UCSD-AML1 (cell line): Measurements from ENCODE around the gene MUC22.
"Not testable (repeated sequence)": the region's sequence is repeated elsewhere in the genome, so short reads cannot be mapped to it uniquely, and the experiment has no call there.

Experiments
- DNase-seq: peaks from one replicate; lab custom pipeline; 2025; ENCODE audit not compliant: unreplicated experiment; lab: John Stamatoyannopoulos, UW

Gene MUC22

GRCh38 chr6:30997301-30997700, 13.0 kb upstream of the MUC22 start:
- DNase-seq: no peak

GRCh38 chr6:30998785-30999184, 11.5 kb upstream of the MUC22 start:
- no peak for DNase-seq

- not testable (repeated sequence) for DNase-seq
These were observed 10.0 kb upstream of the MUC22 start for GRCh38 chr6:31000067-31000860.

GRCh38 chr6:31001281-31001888, 8.9 kb upstream of the MUC22 start:
- DNase-seq: no peak

- DNase-seq: no peak
These were observed 7.8 kb upstream of the MUC22 start for GRCh38 chr6:31002471-31002870.

GRCh38 chr6:31004794-31005193, 5.5 kb upstream of the MUC22 start:
- no peak for DNase-seq

- no peak for DNase-seq
These were observed 4.8 kb upstream of the MUC22 start for GRCh38 chr6:31005249-31006020.

- no peak for DNase-seq
These were observed 2.6 kb upstream of the MUC22 start for GRCh38 chr6:31007694-31008093.

- DNase-seq: no peak
These were observed 2.1 kb upstream of the MUC22 start for GRCh38 chr6:31008165-31008564.

- no peak for DNase-seq
These were observed 543 bp upstream of the MUC22 start for GRCh38 chr6:31009731-31010130.

GRCh38 chr6:31011153-31011552, 879 bp downstream of the MUC22 start:
- DNase-seq: no peak

GRCh38 chr6:31016659-31017299, 6.5 kb downstream of the MUC22 start:
- DNase-seq: no peak

- DNase-seq: not testable (repeated sequence)
These were observed 7.2 kb downstream of the MUC22 start for GRCh38 chr6:31017436-31017835.

- DNase-seq: no peak
These were observed 9.8 kb downstream of the MUC22 start for GRCh38 chr6:31020057-31020456.

- DNase-seq: not testable (repeated sequence)
These were observed 10.5 kb downstream of the MUC22 start for GRCh38 chr6:31020631-31021255.

- DNase-seq: not testable (repeated sequence)
These were observed 11.6 kb downstream of the MUC22 start for GRCh38 chr6:31021705-31022531.

- no peak for DNase-seq
These were observed 15.3 kb downstream of the MUC22 start for GRCh38 chr6:31025595-31025994.

- DNase-seq: no peak
These were observed 20.8 kb downstream of the MUC22 start for GRCh38 chr6:31031095-31031494.

GRCh38 chr6:31033075-31033474, 22.8 kb downstream of the MUC22 start:
- DNase-seq: no peak

GRCh38 chr6:31035862-31036497, 25.7 kb downstream of the MUC22 start:
- DNase-seq: no peak
